ENCODE results near the gene TMEM232.

DNA sequence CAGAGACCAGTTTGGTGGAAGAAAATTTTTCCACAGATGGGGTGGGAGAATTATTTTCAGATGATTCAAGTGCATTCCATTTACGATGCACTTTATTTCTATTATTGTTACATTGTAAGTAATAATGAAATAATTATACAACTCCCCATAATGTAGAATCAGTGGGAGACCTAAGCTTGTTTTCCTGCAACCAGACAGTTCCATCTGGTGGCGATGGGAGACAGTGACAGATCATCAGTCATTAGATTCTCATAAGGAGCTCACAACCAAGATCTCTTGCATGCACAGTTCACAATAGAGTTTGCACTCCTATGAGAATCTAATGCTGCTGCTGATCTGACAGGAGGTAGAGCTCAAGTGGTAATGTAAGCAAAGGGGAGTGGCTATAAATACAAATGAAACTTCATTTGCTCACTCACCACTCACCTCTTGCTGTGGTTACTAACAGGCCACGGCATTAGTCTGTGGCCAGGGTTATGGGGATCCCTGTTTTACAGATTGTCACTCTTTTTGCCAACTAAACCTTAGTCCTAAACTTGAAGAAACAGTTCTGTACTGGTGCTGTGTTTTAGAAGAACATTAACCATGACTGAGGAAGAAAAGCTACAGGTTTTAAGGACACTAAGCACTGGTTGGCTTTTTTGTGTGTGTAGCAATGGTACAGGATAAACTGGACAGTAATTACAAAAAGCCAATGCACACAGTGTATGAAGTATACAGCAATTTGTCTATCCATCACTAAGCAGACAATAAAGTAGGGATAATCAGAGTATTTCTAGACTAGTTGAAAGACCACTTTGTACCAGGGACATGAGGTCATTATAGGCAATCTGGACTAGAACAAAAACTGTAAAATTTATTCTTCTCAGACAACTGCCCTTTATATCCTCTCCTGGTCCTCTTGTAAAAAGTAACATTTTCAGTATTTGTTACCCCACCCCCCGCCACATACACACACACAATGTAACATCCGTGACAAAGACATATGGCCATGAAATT is 9.9 kb downstream of the TMEM232 start:
- no peak for TF ChIP-seq POLR2AphosphoS5 (IDR thresholded peaks at IDR 0.05; ENCODE audit: low read depth, low read length)
- no peak for TF ChIP-seq POLR2A (IDR thresholded peaks at IDR 0.05; ENCODE audit: low read depth, low read length)
- TF ChIP-seq TAF1 (IDR thresholded peaks at IDR 0.05; ENCODE audit: low read depth, low read length): no peak
- no peak for TF ChIP-seq PAX5 (IDR thresholded peaks at IDR 0.05; ENCODE audit: insufficient read depth, low read length, severe bottlenecking)
